Heart right ventricle (tissue), 16 donors: ENCODE measurements around the gene CCM2. TPM values are rescaled to one million over a fixed set of nuclear protein-coding genes. Genes with fewer than 3 reads are reported as not detected.

ENCODE experiments used
- ATAC-seq, 8 donors: fragments of 200-7000 bp; cut with Tn5 transposase; one replicate each; pipeline ENCODE4 v1.9.1; 2020; ENCODE audit warnings: mild to moderate bottlenecking in 8 of 8, moderate library complexity in 8 of 8, moderate number of reproducible peaks in 1 of 8
- DNase-seq, 2 donors: peaks; one replicate each; pipeline ENCODE4 v3.0.0-alpha.2; 2020
- H3K27ac ChIP-seq, 10 donors: fragments of 200-600 bp; sonication (generic) in 2 of 10; one replicate each; pipeline versions ENCODE4 v1.5.0 to v1.8.0; 2020 to 2022; ENCODE audit warnings: mild to moderate bottlenecking in 3 of 10
- H3K27me3 ChIP-seq, 7 donors: fragments of 200-600 bp; one replicate each; pipeline ENCODE4 v1.8.0; 2021 to 2022; ENCODE audit warnings: mild to moderate bottlenecking in 2 of 7
- H3K36me3 ChIP-seq, 9 donors: fragments of 200-600 bp; sonication (generic) in 1 of 9; one replicate each; pipeline versions ENCODE4 v1.5.0 to v1.8.0; 2020 to 2022; ENCODE audit warnings: mild to moderate bottlenecking in 2 of 9
- H3K4me1 ChIP-seq, 9 donors: fragments of 200-600 bp; sonication (generic) in 1 of 9; one replicate each; pipeline versions ENCODE4 v1.5.0 to v1.8.0; 2020 to 2022; ENCODE audit warnings: mild to moderate bottlenecking in 4 of 9
- H3K4me3 ChIP-seq, 10 donors: fragments of 200-600 bp; sonication (generic) in 2 of 10; one replicate each; pipeline versions ENCODE4 v1.5.0 to v1.8.0; 2020 to 2022; ENCODE audit warnings: mild to moderate bottlenecking in 7 of 10, moderate library complexity in 2 of 10
- H3K9me3 ChIP-seq, 11 donors: fragments of 200-600 bp in 10 of 11; sonication (generic) in 2 of 11; one replicate each; pipeline versions ENCODE4 v1.5.0 to v1.8.0; 2013 to 2022; ENCODE audit warnings: mild to moderate bottlenecking in 2 of 11, control low read depth in 1 of 11, moderate library complexity in 1 of 11
- CTCF ChIP-seq, 9 donors: fragments of 200-600 bp; sonication (generic) in 2 of 9; IDR thresholded peaks; one replicate each; pipeline versions ENCODE4 v1.5.0 to v1.8.0; 2021 to 2022; ENCODE audit warnings: antibody characterized with exemption in 9 of 9, mild to moderate bottlenecking in 5 of 9, moderate library complexity in 1 of 9
- WGBS, 2 donors: extraction: QIAGEN DNeasy Blood & Tissue Kit; methylation state at CpG; one replicate each; pipeline ENCODE4 v1.1.7; 2013; ENCODE audit warnings: inconsistent platforms in 1 of 2; 5-methylcytosine and 5-hydroxymethylcytosine counted together
- intact Hi-C, 10 donors: fragments of 100-400 bp; cut with DNase I; formaldehyde crosslinking; loops; one replicate each; pipeline versions ENCODE4 v1.11.1 to v1.14.2; 2022
- polyA plus RNA-seq, 2 donors: library from polyadenylated mRNA; stranded (reverse); fragments of 200-250 nt; gene quantifications; one replicate each; pipeline ENCODE4 v1.2.3, GENCODE V29; 2013
- total RNA-seq, 10 donors: library from RNA; stranded (reverse); fragmentation: NEBNext Ultra II Directional in 3 of 10; extraction: Animal tissue kit (Norgen Biotek cat#: 25700) in 3 of 10; gene quantifications; one replicate each; pipeline versions ENCODE4 v1.2.1 to v1.2.4, GENCODE V29; 2021 to 2023
- donor health status: Arrhythmogenic right ventricular cardiomyopathy.
- donor health status: ischemic (EF 13 %, LVEDD 7.1; RV severe dilation, severe dysfunction).
- donor health status: healthy with polysubstance abuse.
- donor health status: DM: no; HTN: yes; CAD: no.
- donor health status: DM: no; HTN: no; CAD: no.
- donor health status: ischemic (EF 25% LVEDD 6.9; RV normal size, moderate dysfunction).
- donor health status: ischemic (EF 25% LVEDD 5.7; RV mildly dilated, moderate dysfunction).
- donor health status: healthy.
- donor health status: DM: yes; HTN: yes; CAD: no.
- donor health status: Ischemic cardiomyopathy.
- donor health status: ischemic (EF 35%, LVEDD 5.7; RV mildly dilated, moderate dysfunction).
- donor health status: nonischemic (EF 11% LVEDD 7.7; RV severe dilation, severe dysfunction).
- donor health status: DM: yes; HTN: yes; CAD: no.
- donor health status: PGD.
- donor health status: ischemic (EF 29% LVEDD 5.4; RV normal size, mild dysfunction).
- donor health status: nonischemic (EF 23%, LVEDD 6.1; RV moderate dilation, normal function).

CCM2 gene
- total and polyA plus RNA-seq, 12 donors = 21.5 to 71.1 (median 25.7) TPM

- H3K4me3 ChIP-seq = no peak overlapping the region
- no peaks in the 10 kb centered on the region for H3K27me3 ChIP-seq
- H3K27ac ChIP-seq = no peak overlapping the region
- no peak for DNase-seq
- 77 to 84% methylated on average over 17 of the region's 17 CpGs for WGBS, 2 donors
- ATAC-seq = peak in 2 of 8 donors; percentile 10 to 15
- no peak for TF ChIP-seq CTCF (IDR thresholded peaks at IDR 0.05)
- peaks cover 0 to 98% (median 49%) of the 10 kb centered on the region in 9 donors for H3K36me3 ChIP-seq
- H3K9me3 ChIP-seq = no peaks in the 10 kb centered on the region
- intact Hi-C loops = loop anchor here in 1 of 10 donors (10.0 kb wide), 1 partner anchor 62 kb away; no protein-coding TSS in a partner anchor
- H3K4me1 ChIP-seq = peaks cover 0 to 12% (median 3%) of the 10 kb centered on the region in 9 donors
Measured at GRCh38 chr7:45073031-45073785, 73.2 kb downstream of the CCM2 start.

GRCh38 chr7:45073786-45074527 is 74.0 kb downstream of the CCM2 start:
- Histone ChIP-seq H3K4me1 (peaks cover 0 to 12% (median 3%) of the 10 kb centered on the region in 9 donors), H3K9me3 (no peaks in the 10 kb centered on the region), H3K36me3 (peaks cover 0 to 91% (median 44%) of the 10 kb centered on the region in 9 donors), H3K4me3 (no peak overlapping the region), H3K27me3 (no peaks in the 10 kb centered on the region), H3K27ac (no peak overlapping the region)
- DNase-seq (peak; percentile 53 to 70), ATAC-seq (peak in 7 of 8 donors; percentile 44 to 88 (median 68))
- 77 to 86% methylated on average over 15 of the region's 15 CpGs for WGBS, 2 donors
- intact Hi-C loops = loop anchor here in 1 of 10 donors (10.0 kb wide), 1 partner anchor 61 kb away; no protein-coding TSS in a partner anchor
- TF ChIP-seq CTCF (IDR thresholded peaks at IDR 0.05) = no peak

- Histone ChIP-seq H3K4me1 (peaks cover 0 to 12% (median 3%) of the 10 kb centered on the region in 9 donors), H3K4me3 (no peak overlapping the region), H3K36me3 (peaks cover 0 to 83% (median 37%) of the 10 kb centered on the region in 9 donors), H3K27me3 (no peaks in the 10 kb centered on the region), H3K9me3 (no peaks in the 10 kb centered on the region), H3K27ac (no peak overlapping the region)
- ATAC-seq (no peak), DNase-seq (no peak)
- intact Hi-C loops = loop anchor here in 1 of 10 donors (10.0 kb wide), 1 partner anchor 60 kb away; no protein-coding TSS in a partner anchor
- WGBS, 2 donors = 92 to 93% methylated on average over 16 of the region's 16 CpGs
- TF ChIP-seq CTCF (IDR thresholded peaks at IDR 0.05) = no peak
Measured at GRCh38 chr7:45074528-45075354, 74.7 kb downstream of the CCM2 start.

GRCh38 chr7:45075355-45075644 is 75.3 kb downstream of the CCM2 start:
- H3K27ac ChIP-seq = no peak overlapping the region
- no peak for ATAC-seq
- H3K36me3 ChIP-seq = peaks cover 0 to 77% (median 35%) of the 10 kb centered on the region in 9 donors
- no peaks in the 10 kb centered on the region for H3K27me3 ChIP-seq
- 88 to 93% methylated on average over 1 of the region's 1 CpG for WGBS, 2 donors
- H3K4me3 ChIP-seq = no peak overlapping the region
- no peaks in the 10 kb centered on the region for H3K9me3 ChIP-seq
- intact Hi-C loops = loop anchor here in 1 of 10 donors (10.0 kb wide), 1 partner anchor 60 kb away; no protein-coding TSS in a partner anchor
- no peak for DNase-seq
- peaks cover 0 to 12% (median 3%) of the 10 kb centered on the region in 9 donors for H3K4me1 ChIP-seq
- TF ChIP-seq CTCF (IDR thresholded peaks at IDR 0.05) = no peak
